Activated T-helper 17 cell treated with anti-CD3 and anti-CD28 coated beads, Interleukin-2, amount 50 U/mL, for 72 hours (primary cell): ENCODE measurements around the gene TENM3. TPM values are rescaled to one million over a fixed set of nuclear protein-coding genes. Genes with fewer than 3 reads are reported as not detected.

Source experiments
- ATAC-seq: fragments of 150-1000 bp; cut with Tn5 transposase; replicated peaks from 2 replicates; pipeline ENCODE4 v1.10.0; 2021; ENCODE audit warnings: mild to moderate bottlenecking, moderate library complexity
- H3K27ac Mint-ChIP-seq: one replicate; pipeline ENCODE4 v1.8.0; 2022; ENCODE audit warnings: mixed read lengths
- H3K27me3 Mint-ChIP-seq: one replicate; pipeline ENCODE4 v1.8.0; 2022; ENCODE audit warnings: mixed read lengths
- H3K36me3 Mint-ChIP-seq: one replicate; pipeline ENCODE4 v1.8.0; 2022; ENCODE audit warnings: low read depth, mild to moderate bottlenecking, mixed read lengths
- H3K4me1 Mint-ChIP-seq: one replicate; pipeline ENCODE4 v1.8.0; 2022; ENCODE audit warnings: mixed read lengths
- H3K4me3 Mint-ChIP-seq: one replicate; pipeline ENCODE4 v1.8.0; 2022; ENCODE audit warnings: mild to moderate bottlenecking, mixed read lengths
- H3K9me3 Mint-ChIP-seq: one replicate; pipeline ENCODE4 v1.8.0; 2022; ENCODE audit warnings: mixed read lengths
- total RNA-seq, 2 donors: library from RNA; stranded (reverse); gene quantifications; one replicate each; pipeline ENCODE4 v1.2.3, GENCODE V29; 2022

The TENM3 gene
- total RNA-seq, 2 donors from 2014 or later, result not detected

- ATAC-seq, result no peak
- Mint-ChIP-seq H3K27ac (no peak overlapping the region), H3K36me3 (no peaks in the 10 kb centered on the region), H3K27me3 (peaks cover 3% of the 10 kb centered on the region), H3K4me1 (no peaks in the 10 kb centered on the region), H3K9me3 (no peaks in the 10 kb centered on the region), H3K4me3 (no peak overlapping the region)
Observed at GRCh38 chr4:182752158-182752910, 509.1 kb downstream of the TENM3 start.

GRCh38 chr4:182754895-182755294 lies 511.7 kb downstream of the TENM3 start:
- H3K9me3 Mint-ChIP-seq, result no peaks in the 10 kb centered on the region
- peaks cover 4% of the 10 kb centered on the region for H3K27me3 Mint-ChIP-seq
- H3K27ac Mint-ChIP-seq, result no peak overlapping the region
- ATAC-seq, result no peak
- H3K4me1 Mint-ChIP-seq, result no peaks in the 10 kb centered on the region
- H3K36me3 Mint-ChIP-seq, result no peaks in the 10 kb centered on the region
- no peak overlapping the region for H3K4me3 Mint-ChIP-seq

GRCh38 chr4:182756161-182756690 lies 513.0 kb downstream of the TENM3 start:
- peaks cover 5% of the 10 kb centered on the region for H3K27me3 Mint-ChIP-seq
- H3K9me3 Mint-ChIP-seq, result no peaks in the 10 kb centered on the region
- no peaks in the 10 kb centered on the region for H3K36me3 Mint-ChIP-seq
- ATAC-seq, result no peak
- H3K27ac Mint-ChIP-seq, result no peak overlapping the region
- H3K4me3 Mint-ChIP-seq, result no peak overlapping the region
- H3K4me1 Mint-ChIP-seq, result no peaks in the 10 kb centered on the region

- Mint-ChIP-seq H3K9me3 (no peaks in the 10 kb centered on the region), H3K4me3 (no peak overlapping the region), H3K4me1 (no peaks in the 10 kb centered on the region), H3K27ac (no peak overlapping the region), H3K36me3 (no peaks in the 10 kb centered on the region), H3K27me3 (peaks cover 5% of the 10 kb centered on the region)
- no peak for ATAC-seq
Observed at GRCh38 chr4:182758273-182758672, 515.1 kb downstream of the TENM3 start.

GRCh38 chr4:182760551-182761043 lies 517.4 kb downstream of the TENM3 start:
- Mint-ChIP-seq H3K36me3 (no peaks in the 10 kb centered on the region), H3K9me3 (no peaks in the 10 kb centered on the region), H3K4me1 (no peaks in the 10 kb centered on the region), H3K27ac (no peak overlapping the region), H3K27me3 (peaks cover 18% of the 10 kb centered on the region), H3K4me3 (no peak overlapping the region)
- ATAC-seq, result no peak

- no peak for ATAC-seq
Observed at GRCh38 chr4:182764137-182764536, 520.9 kb downstream of the TENM3 start.

GRCh38 chr4:182764642-182765041 lies 521.4 kb downstream of the TENM3 start:
- Mint-ChIP-seq H3K36me3 (no peaks in the 10 kb centered on the region), H3K9me3 (no peaks in the 10 kb centered on the region), H3K27ac (no peak overlapping the region), H3K4me1 (no peaks in the 10 kb centered on the region), H3K27me3 (peaks cover 25% of the 10 kb centered on the region), H3K4me3 (no peak overlapping the region)
- no peak for ATAC-seq

More at GRCh38 chr4:182764137-182764536, 520.9 kb downstream of the TENM3 start:
- no peak overlapping the region for H3K4me3 Mint-ChIP-seq
- H3K36me3 Mint-ChIP-seq, result no peaks in the 10 kb centered on the region
- no peak overlapping the region for H3K27ac Mint-ChIP-seq
- H3K9me3 Mint-ChIP-seq, result no peaks in the 10 kb centered on the region
- peaks cover 25% of the 10 kb centered on the region for H3K27me3 Mint-ChIP-seq
- no peaks in the 10 kb centered on the region for H3K4me1 Mint-ChIP-seq

GRCh38 chr4:182765987-182766856 lies 523.0 kb downstream of the TENM3 start:
- no peaks in the 10 kb centered on the region for H3K9me3 Mint-ChIP-seq
- H3K4me1 Mint-ChIP-seq, result no peaks in the 10 kb centered on the region
- no peak overlapping the region for H3K27ac Mint-ChIP-seq
- peaks cover 22% of the 10 kb centered on the region for H3K27me3 Mint-ChIP-seq
- no peak for ATAC-seq
- H3K36me3 Mint-ChIP-seq, result no peaks in the 10 kb centered on the region
- no peak overlapping the region for H3K4me3 Mint-ChIP-seq

GRCh38 chr4:182766857-182767250 lies 523.7 kb downstream of the TENM3 start:
- peaks cover 22% of the 10 kb centered on the region for H3K27me3 Mint-ChIP-seq
- ATAC-seq, result no peak
- no peak overlapping the region for H3K4me3 Mint-ChIP-seq
- H3K36me3 Mint-ChIP-seq, result no peaks in the 10 kb centered on the region
- no peak overlapping the region for H3K27ac Mint-ChIP-seq
- no peaks in the 10 kb centered on the region for H3K9me3 Mint-ChIP-seq
- H3K4me1 Mint-ChIP-seq, result no peaks in the 10 kb centered on the region

- ATAC-seq, result no peak
- no peak overlapping the region for H3K4me3 Mint-ChIP-seq
- no peaks in the 10 kb centered on the region for H3K36me3 Mint-ChIP-seq
- H3K4me1 Mint-ChIP-seq, result no peaks in the 10 kb centered on the region
- no peak overlapping the region for H3K27ac Mint-ChIP-seq
- no peaks in the 10 kb centered on the region for H3K9me3 Mint-ChIP-seq
- H3K27me3 Mint-ChIP-seq, result peaks cover 19% of the 10 kb centered on the region
Observed at GRCh38 chr4:182768838-182769237, 525.6 kb downstream of the TENM3 start.

- H3K9me3 Mint-ChIP-seq, result no peaks in the 10 kb centered on the region
- no peak overlapping the region for H3K27ac Mint-ChIP-seq
- H3K4me3 Mint-ChIP-seq, result no peak overlapping the region
- ATAC-seq, result no peak
- H3K27me3 Mint-ChIP-seq, result peaks cover 8% of the 10 kb centered on the region
- H3K36me3 Mint-ChIP-seq, result no peaks in the 10 kb centered on the region
- no peaks in the 10 kb centered on the region for H3K4me1 Mint-ChIP-seq
Observed at GRCh38 chr4:182770259-182770995, 527.2 kb downstream of the TENM3 start.

GRCh38 chr4:182770996-182771514 lies 527.9 kb downstream of the TENM3 start:
- Mint-ChIP-seq H3K9me3 (no peaks in the 10 kb centered on the region), H3K27ac (no peak overlapping the region), H3K4me3 (no peak overlapping the region), H3K4me1 (no peaks in the 10 kb centered on the region), H3K36me3 (no peaks in the 10 kb centered on the region), H3K27me3 (peaks cover 7% of the 10 kb centered on the region)
- no peak for ATAC-seq

GRCh38 chr4:182775075-182775474 lies 531.9 kb downstream of the TENM3 start:
- Mint-ChIP-seq H3K27ac (no peak overlapping the region), H3K36me3 (no peaks in the 10 kb centered on the region), H3K27me3 (no peaks in the 10 kb centered on the region), H3K4me3 (no peak overlapping the region), H3K9me3 (no peaks in the 10 kb centered on the region), H3K4me1 (no peaks in the 10 kb centered on the region)
- ATAC-seq, result no peak
